OCI-LY1 (cell line): ENCODE results near the gene GYPA.
"Not testable (repeated sequence)": the region's sequence is repeated elsewhere in the genome, so short reads cannot be mapped to it uniquely, and the experiment has no call there.

Experiments used
- CTCF ChIP-seq: fragments of 200-600 bp; sonication (generic), shearing (Covaris generic); IDR thresholded peaks from 2 replicates; pipeline ENCODE4 v1.5.1; 2017; ENCODE audit warnings: mild to moderate bottlenecking, antibody characterized with exemption, low read length, moderate library complexity, mixed read lengths
- EZH2 ChIP-seq: fragments of 200-600 bp; sonication (generic), shearing (Covaris generic); IDR thresholded peaks from 2 replicates; pipeline ENCODE4 v1.8.0; 2017; ENCODE audit warnings: borderline replicate concordance, mixed run types, mild to moderate bottlenecking, antibody characterized with exemption, low read length, moderate library complexity, mixed read lengths

- not testable (repeated sequence) for TF ChIP-seq CTCF, EZH2
Observed at GRCh38 chr4:144060234-144060859, 80.2 kb downstream of the GYPA start.
